ENCODE data around the gene TFEC.
A peak's percentile ranks its signal among the peaks of the same experiment; 100 is the strongest.
"Not testable (repeated sequence)": the region's sequence is repeated elsewhere in the genome, so short reads cannot be mapped to it uniquely, and the experiment has no call there.

The TFEC gene

GRCh38 chr7:116030651-116031276, at the start of gene TFEC:
Gene TFEC (minus strand): TSS chr7:116030763. CDS start chr7:115984441, 46,322 bp downstream.
- TF ChIP-seq Cebpa-rat (IDR thresholded peaks at IDR 0.05): no peak
- H3K36me3 ChIP-seq: no peaks in the 10 kb centered on the region
- peaks cover 0 to 12% (median 0%) of the 10 kb centered on the region in 11 experiments; a peak in 4 of 22 replicates for H3K9me3 ChIP-seq (replicated peaks in 1 of 11)
- peaks cover 0 to 49% (median 25%) of the 10 kb centered on the region in 10 experiments; a peak in 15 of 20 replicates for H3K4me1 ChIP-seq
- H3K27ac ChIP-seq: peak within 1 kb of the TSS in 9 of 11 experiments; percentile 24 to 76 (median 72); a peak in 15 of 22 replicates
- H3K27me3 ChIP-seq: no peaks in the 10 kb centered on the region
- peak within 1 kb of the TSS in 9 of 11 experiments; percentile 22 to 98 (median 70); a peak in 16 of 22 replicates for H3K4me2 ChIP-seq
- H3K4me3 ChIP-seq: peak within 1 kb of the TSS in 6 of 10 experiments; percentile 33 to 63 (median 56); a peak in 12 of 20 replicates
- no peaks in the 10 kb centered on the region for H4K20me1 ChIP-seq
- peak within 1 kb of the TSS in 5 of 11 experiments; percentile 21 to 69 (median 53); a peak in 8 of 22 replicates for H3K9ac ChIP-seq

DNA sequence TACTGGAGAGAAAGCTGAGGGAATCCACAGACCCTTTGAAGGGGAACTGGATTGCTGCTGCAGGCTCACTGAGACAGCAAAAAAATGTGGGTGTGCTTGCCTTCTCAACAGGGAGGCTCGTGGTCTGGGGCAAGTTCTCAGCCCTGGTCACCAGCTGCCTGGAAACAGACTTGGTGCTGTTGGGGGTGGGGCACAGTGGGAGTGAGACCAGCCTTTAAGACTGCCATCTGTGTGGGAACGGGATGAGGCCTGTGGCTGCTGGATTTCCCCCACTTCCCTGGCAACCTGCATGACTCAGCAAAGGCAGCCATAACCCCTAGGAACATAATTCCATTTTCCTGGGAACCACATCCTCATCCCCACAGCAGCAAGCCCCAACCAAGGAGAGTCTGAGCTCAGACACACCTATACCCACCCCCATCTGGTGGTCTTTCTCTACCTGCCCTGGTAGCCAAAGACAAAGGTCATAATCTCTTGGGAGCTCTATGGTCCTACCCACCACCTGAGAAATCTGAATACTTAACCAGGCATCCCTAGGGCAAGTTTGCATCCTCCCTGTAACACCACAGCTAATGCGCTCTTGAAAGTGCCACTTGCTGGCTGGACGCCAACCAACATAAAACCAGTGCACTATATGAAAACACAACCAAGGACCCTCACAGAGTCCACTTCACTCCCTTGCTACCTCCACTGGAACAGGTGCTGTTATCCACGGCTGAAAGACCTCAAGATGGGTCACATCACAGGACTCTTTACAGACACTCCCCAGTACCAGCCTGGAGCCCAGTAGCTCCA, 45.0 kb upstream of the TFEC start:
- Histone ChIP-seq H3K4me2 (peak overlapping the region in 1 of 11 experiments; percentile 12; a peak in 1 of 22 replicates), H3K4me3 (no peak overlapping the region), H3K9ac (no peak overlapping the region), H3K36me3 (no peaks in the 10 kb centered on the region), H3K4me1 (peaks cover 0 to 6% (median 0%) of the 10 kb centered on the region in 10 experiments; a peak in 2 of 20 replicates), H3K27me3 (no peaks in the 10 kb centered on the region), H4K20me1 (no peaks in the 10 kb centered on the region), H3K9me3 (replicated peaks in 1 of 11) (peaks cover 0 to 9% (median 0%) of the 10 kb centered on the region in 11 experiments; a peak in 2 of 22 replicates), H3K27ac (no peak overlapping the region)
- TF ChIP-seq Cebpa-rat (IDR thresholded peaks at IDR 0.05): no peak

DNA sequence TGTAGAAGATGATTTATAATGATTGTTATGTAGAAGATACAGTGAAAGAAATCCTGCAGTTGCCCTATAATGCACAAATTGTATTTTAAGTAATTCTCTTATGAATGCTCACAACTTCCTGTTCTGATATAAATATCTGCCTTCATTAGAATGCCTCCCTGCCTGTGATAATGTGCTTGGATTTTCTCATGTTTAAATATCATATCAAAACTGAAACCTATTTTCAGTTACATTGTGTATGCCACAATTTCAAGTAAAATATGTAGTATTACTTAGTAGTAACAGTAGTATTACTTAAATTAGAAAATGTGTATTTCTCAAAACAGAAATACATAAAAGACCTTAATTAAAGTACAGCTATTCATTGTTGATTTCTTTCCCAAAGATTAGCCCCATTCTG, 41.1 kb upstream of the TFEC start:
- Histone ChIP-seq H3K4me1 (peaks cover 0 to 6% (median 0%) of the 10 kb centered on the region in 10 experiments; a peak in 2 of 20 replicates), H3K4me3 (no peak overlapping the region), H3K27me3 (no peaks in the 10 kb centered on the region), H3K36me3 (no peaks in the 10 kb centered on the region), H3K9ac (no peak overlapping the region), H3K9me3 (replicated peaks in 1 of 11) (no peaks in the 10 kb centered on the region), H3K27ac (no peak overlapping the region), H3K4me2 (no peak overlapping the region), H4K20me1 (no peaks in the 10 kb centered on the region)
- no peak for TF ChIP-seq Cebpa-rat (IDR thresholded peaks at IDR 0.05)

DNA sequence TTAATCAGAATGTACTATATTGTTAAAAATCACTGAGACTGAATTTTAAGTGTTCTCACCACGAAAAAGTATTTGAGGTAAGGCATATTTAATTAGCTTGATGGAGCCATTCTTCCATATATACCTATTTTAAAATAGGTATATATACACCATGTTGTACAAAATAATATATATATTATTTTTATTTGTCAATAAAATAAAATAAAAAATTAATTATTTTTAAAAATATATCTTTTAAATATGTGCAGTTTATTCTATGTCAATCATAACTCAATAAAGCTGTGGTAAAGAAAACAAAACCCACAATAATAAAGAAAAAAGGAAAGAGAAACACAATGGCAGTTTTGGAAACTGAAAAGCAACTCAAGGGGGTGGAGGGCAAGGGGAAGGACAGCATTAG, 33.6 kb upstream of the TFEC start:
- H3K27ac ChIP-seq: no peak overlapping the region
- no peaks in the 10 kb centered on the region for H4K20me1 ChIP-seq
- no peaks in the 10 kb centered on the region for H3K27me3 ChIP-seq
- H3K4me2 ChIP-seq: no peak overlapping the region
- H3K36me3 ChIP-seq: no peaks in the 10 kb centered on the region
- H3K9ac ChIP-seq: no peak overlapping the region
- no peak for TF ChIP-seq Cebpa-rat (IDR thresholded peaks at IDR 0.05)
- H3K4me1 ChIP-seq: no peaks in the 10 kb centered on the region
- H3K9me3 ChIP-seq (replicated peaks in 1 of 11): peaks cover 0 to 4% (median 0%) of the 10 kb centered on the region in 11 experiments; a peak in 1 of 22 replicates
- no peak overlapping the region for H3K4me3 ChIP-seq

- no peak for TF ChIP-seq Cebpa-rat (IDR thresholded peaks at IDR 0.05)
- no peaks in the 10 kb centered on the region for H4K20me1 ChIP-seq
- H3K27me3 ChIP-seq: no peaks in the 10 kb centered on the region
- H3K4me3 ChIP-seq: no peak overlapping the region
- peaks cover 0 to 4% (median 0%) of the 10 kb centered on the region in 11 experiments; a peak in 1 of 22 replicates for H3K9me3 ChIP-seq (replicated peaks in 1 of 11)
- no peak overlapping the region for H3K27ac ChIP-seq
- H3K36me3 ChIP-seq: no peaks in the 10 kb centered on the region
- no peak overlapping the region for H3K9ac ChIP-seq
- H3K4me1 ChIP-seq: no peaks in the 10 kb centered on the region
- H3K4me2 ChIP-seq: no peak overlapping the region
Measured at GRCh38 chr7:116062666-116063065, 32.1 kb upstream of the TFEC start.

DNA sequence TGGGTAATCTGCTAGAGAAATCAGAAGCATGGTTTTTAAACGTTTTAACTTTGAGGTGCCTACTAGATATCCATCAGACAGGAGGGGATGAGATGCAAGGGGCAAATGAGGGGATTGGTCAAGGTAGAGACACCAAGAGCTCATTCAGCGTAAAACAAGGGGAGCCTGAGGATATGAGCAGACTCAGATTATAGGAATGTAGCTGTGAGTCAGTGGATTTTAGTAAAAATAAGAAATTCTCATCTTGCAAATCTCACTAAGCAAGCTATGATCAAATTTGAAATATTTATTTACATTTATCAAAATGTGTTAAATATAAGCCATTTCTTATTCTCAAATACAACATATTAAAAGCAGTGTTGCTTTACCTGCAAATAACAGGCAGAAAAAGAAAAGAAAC, 21.4 kb upstream of the TFEC start:
- no peaks in the 10 kb centered on the region for H3K36me3 ChIP-seq
- no peak overlapping the region for H3K4me3 ChIP-seq
- H3K9ac ChIP-seq: no peak overlapping the region
- no peaks in the 10 kb centered on the region for H3K27me3 ChIP-seq
- H3K9me3 ChIP-seq (replicated peaks in 1 of 11): peaks cover 0 to 7% (median 3%) of the 10 kb centered on the region in 11 experiments; a peak in 8 of 22 replicates
- no peak overlapping the region for H3K4me2 ChIP-seq
- H3K4me1 ChIP-seq: no peaks in the 10 kb centered on the region
- no peak for TF ChIP-seq Cebpa-rat (IDR thresholded peaks at IDR 0.05)
- no peak overlapping the region for H3K27ac ChIP-seq
- no peaks in the 10 kb centered on the region for H4K20me1 ChIP-seq

- not testable (repeated sequence) for H3K4me3 ChIP-seq; H3K27ac ChIP-seq; H3K4me2 ChIP-seq; H3K9ac ChIP-seq; H3K36me3 ChIP-seq; H3K4me1 ChIP-seq; H3K27me3 ChIP-seq; H3K9me3 ChIP-seq (replicated peaks in 1 of 11); H4K20me1 ChIP-seq
Measured at GRCh38 chr7:116047261-116047660, 16.7 kb upstream of the TFEC start.

GRCh38 chr7:116045532-116045931, 15.0 kb upstream of the TFEC start:
- TF ChIP-seq Cebpa-rat (IDR thresholded peaks at IDR 0.05): no peak

DNA sequence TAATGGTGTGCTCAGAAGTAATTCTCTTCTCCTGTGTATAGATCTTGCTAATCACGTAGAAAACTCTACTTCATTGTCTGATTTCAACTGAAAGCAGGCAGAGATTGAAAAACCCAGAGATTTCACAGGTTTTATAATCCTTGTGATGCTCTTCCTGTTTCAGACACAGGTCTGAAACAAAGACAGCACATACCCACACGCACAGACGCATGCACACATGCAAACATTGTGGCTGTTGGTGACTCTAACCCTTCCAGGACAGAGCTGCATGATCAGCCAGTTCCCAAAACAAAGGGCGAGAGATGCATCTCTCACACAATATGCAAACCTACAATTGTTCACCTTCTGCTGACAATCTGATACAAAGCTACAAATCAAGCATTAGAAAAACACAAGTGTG, 11.1 kb upstream of the TFEC start:
- H3K4me2 ChIP-seq: no peak overlapping the region

More at GRCh38 chr7:116045532-116045931, 15.0 kb upstream of the TFEC start:
- H3K4me1 ChIP-seq: peaks cover 0 to 7% (median 0%) of the 10 kb centered on the region in 10 experiments; a peak in 3 of 20 replicates
- H3K9ac ChIP-seq: no peak overlapping the region
- no peak overlapping the region for H3K4me3 ChIP-seq
- no peaks in the 10 kb centered on the region for H3K36me3 ChIP-seq
- H3K4me2 ChIP-seq: no peak overlapping the region
- no peak overlapping the region for H3K27ac ChIP-seq
- no peaks in the 10 kb centered on the region for H4K20me1 ChIP-seq
- H3K9me3 ChIP-seq (replicated peaks in 1 of 11): peaks cover 0 to 9% (median 4%) of the 10 kb centered on the region in 11 experiments; a peak in 8 of 22 replicates
- no peaks in the 10 kb centered on the region for H3K27me3 ChIP-seq

More for the DNA sequence above, 11.1 kb upstream of the TFEC start:
- Histone ChIP-seq H3K27ac (no peak overlapping the region), H3K9me3 (replicated peaks in 1 of 11) (no peaks in the 10 kb centered on the region), H3K27me3 (no peaks in the 10 kb centered on the region), H3K4me3 (no peak overlapping the region), H3K36me3 (no peaks in the 10 kb centered on the region), H3K4me1 (peaks cover 0 to 20% (median 0%) of the 10 kb centered on the region in 10 experiments; a peak in 5 of 20 replicates), H3K9ac (no peak overlapping the region), H4K20me1 (no peaks in the 10 kb centered on the region)
- TF ChIP-seq Cebpa-rat (IDR thresholded peaks at IDR 0.05): no peak

Data from BLaER1 treated with 17β-estradiol and CSF1 and Interleukin-3, amounts not matched to agents 10 nM and 100 nM (cell line).